ENCODE data around the gene MYH7.
"Not testable (repeated sequence)": the region's sequence is repeated elsewhere in the genome, so short reads cannot be mapped to it uniquely, and the experiment has no call there.

Gene MYH7

GRCh38 chr14:23460960-23461359 lies 25.5 kb upstream of the MYH7 start:
- DNase-seq (ENCODE audit: low read depth in 2 of 2) = no peak
- TF ChIP-seq CTCF (IDR thresholded peaks at IDR 0.05; ENCODE audit: low read depth, low read length) = no peak
- no peak overlapping the region for H3K4me3 ChIP-seq (replicated peaks in 1 of 2; ENCODE audit: low read depth in 2 of 2, low read length in 2 of 2)

- no peak for TF ChIP-seq CTCF (IDR thresholded peaks at IDR 0.05; ENCODE audit: low read depth, low read length)
- H3K4me3 ChIP-seq (replicated peaks in 1 of 2; ENCODE audit: low read depth in 2 of 2, low read length in 2 of 2) = no peak overlapping the region
- DNase-seq (ENCODE audit: low read depth in 2 of 2) = no peak
Measured at GRCh38 chr14:23457587-23458445, 22.4 kb upstream of the MYH7 start.

GRCh38 chr14:23456883-23457586 lies 21.6 kb upstream of the MYH7 start:
- TF ChIP-seq CTCF (IDR thresholded peaks at IDR 0.05; ENCODE audit: low read depth, low read length) = peak; percentile 16
- H3K4me3 ChIP-seq (replicated peaks in 1 of 2; ENCODE audit: low read depth in 2 of 2, low read length in 2 of 2) = not testable (repeated sequence)
- DNase-seq (ENCODE audit: low read depth in 2 of 2) = peak; percentile 7 to 17

GRCh38 chr14:23454445-23454856 lies 19.0 kb upstream of the MYH7 start:
- no peak for DNase-seq (ENCODE audit: low read depth in 2 of 2)
- no peak for TF ChIP-seq CTCF (IDR thresholded peaks at IDR 0.05; ENCODE audit: low read depth, low read length)
- no peak overlapping the region for H3K4me3 ChIP-seq (replicated peaks in 1 of 2; ENCODE audit: low read depth in 2 of 2, low read length in 2 of 2)

- DNase-seq (ENCODE audit: low read depth in 2 of 2) = no peak
- H3K4me3 ChIP-seq (replicated peaks in 1 of 2; ENCODE audit: low read depth in 2 of 2, low read length in 2 of 2) = no peak overlapping the region
- no peak for TF ChIP-seq CTCF (IDR thresholded peaks at IDR 0.05; ENCODE audit: low read depth, low read length)
Measured at GRCh38 chr14:23452237-23452636, 16.8 kb upstream of the MYH7 start.

GRCh38 chr14:23450379-23450778 lies 14.9 kb upstream of the MYH7 start:
- DNase-seq (ENCODE audit: low read depth in 2 of 2) = no peak
- no peak overlapping the region for H3K4me3 ChIP-seq (replicated peaks in 1 of 2; ENCODE audit: low read depth in 2 of 2, low read length in 2 of 2)
- no peak for TF ChIP-seq CTCF (IDR thresholded peaks at IDR 0.05; ENCODE audit: low read depth, low read length)

All from cardiac fibroblast (primary cell).